ENCODE measurements around the gene CERS6.

DNA sequence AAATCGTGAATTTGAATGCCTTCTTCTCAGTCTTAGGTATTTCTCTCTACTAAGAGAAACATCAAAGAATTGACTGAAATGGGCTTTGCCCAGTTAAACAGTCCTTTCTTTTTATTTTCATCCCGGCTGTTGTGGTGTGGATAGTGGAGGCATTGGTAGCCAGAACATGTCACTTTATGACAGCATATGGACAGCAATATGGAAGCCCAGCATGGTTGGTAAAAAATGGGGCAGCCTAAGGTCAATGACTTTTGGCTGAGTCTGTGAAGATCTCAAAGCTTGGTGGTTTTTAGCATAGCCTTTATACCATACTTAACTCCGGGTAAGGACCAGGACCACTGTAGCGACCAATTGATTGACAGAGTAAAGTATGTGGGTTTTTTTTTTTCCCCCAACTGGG lies 3.2 kb downstream of the CERS6 start:
- TF ChIP-seq POLR2A (IDR thresholded peaks at IDR 0.05; ENCODE audit: extremely low read depth, insufficient read length) (no peak), MYC (IDR thresholded peaks at IDR 0.05; ENCODE audit: low read depth, low read length) (no peak)
- TF ChIP-seq, protein P1, sequence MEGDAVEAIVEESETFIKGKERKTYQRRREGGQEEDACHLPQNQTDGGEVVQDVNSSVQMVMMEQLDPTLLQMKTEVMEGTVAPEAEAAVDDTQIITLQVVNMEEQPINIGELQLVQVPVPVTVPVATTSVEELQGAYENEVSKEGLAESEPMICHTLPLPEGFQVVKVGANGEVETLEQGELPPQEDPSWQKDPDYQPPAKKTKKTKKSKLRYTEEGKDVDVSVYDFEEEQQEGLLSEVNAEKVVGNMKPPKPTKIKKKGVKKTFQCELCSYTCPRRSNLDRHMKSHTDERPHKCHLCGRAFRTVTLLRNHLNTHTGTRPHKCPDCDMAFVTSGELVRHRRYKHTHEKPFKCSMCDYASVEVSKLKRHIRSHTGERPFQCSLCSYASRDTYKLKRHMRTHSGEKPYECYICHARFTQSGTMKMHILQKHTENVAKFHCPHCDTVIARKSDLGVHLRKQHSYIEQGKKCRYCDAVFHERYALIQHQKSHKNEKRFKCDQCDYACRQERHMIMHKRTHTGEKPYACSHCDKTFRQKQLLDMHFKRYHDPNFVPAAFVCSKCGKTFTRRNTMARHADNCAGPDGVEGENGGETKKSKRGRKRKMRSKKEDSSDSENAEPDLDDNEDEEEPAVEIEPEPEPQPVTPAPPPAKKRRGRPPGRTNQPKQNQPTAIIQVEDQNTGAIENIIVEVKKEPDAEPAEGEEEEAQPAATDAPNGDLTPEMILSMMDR (IDR thresholded peaks at IDR 0.05; ENCODE audit: low read depth, low read length), result no peak
- TF ChIP-seq, protein P2, sequence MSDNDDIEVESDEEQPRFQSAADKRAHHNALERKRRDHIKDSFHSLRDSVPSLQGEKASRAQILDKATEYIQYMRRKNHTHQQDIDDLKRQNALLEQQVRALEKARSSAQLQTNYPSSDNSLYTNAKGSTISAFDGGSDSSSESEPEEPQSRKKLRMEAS (IDR thresholded peaks at IDR 0.05; ENCODE audit: low read depth, low read length), result no peak
